LNCAP (cell line): ENCODE measurements around the gene TEKT1.

Experiments used
- TF ChIP-seq, protein P1 (sequence below): fragments of 450-650 bp; IDR thresholded peaks from 2 replicates; pipeline ENCODE4 v1.5.1; 2017; ENCODE audit warnings: mild to moderate bottlenecking

Gene TEKT1

DNA sequence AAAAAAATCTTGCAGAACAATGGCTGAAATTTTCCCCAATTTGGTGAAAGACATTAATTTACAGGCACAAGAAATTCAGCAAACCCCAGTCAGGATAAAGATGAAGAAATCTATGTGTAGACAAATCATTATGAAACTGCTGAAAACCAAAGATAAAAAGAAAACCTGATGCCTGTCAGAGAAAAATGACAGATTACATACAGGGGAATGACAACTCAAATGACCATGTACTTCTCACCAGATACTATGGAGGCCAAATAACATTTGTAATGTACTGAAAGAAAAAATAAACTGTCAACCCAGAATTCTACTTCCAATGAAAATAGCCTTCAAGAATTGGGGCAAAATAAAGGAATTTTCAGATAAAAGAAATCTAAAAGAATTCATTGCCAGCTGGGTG lies 82.9 kb downstream of the TEKT1 start:
- TF ChIP-seq, protein P1, sequence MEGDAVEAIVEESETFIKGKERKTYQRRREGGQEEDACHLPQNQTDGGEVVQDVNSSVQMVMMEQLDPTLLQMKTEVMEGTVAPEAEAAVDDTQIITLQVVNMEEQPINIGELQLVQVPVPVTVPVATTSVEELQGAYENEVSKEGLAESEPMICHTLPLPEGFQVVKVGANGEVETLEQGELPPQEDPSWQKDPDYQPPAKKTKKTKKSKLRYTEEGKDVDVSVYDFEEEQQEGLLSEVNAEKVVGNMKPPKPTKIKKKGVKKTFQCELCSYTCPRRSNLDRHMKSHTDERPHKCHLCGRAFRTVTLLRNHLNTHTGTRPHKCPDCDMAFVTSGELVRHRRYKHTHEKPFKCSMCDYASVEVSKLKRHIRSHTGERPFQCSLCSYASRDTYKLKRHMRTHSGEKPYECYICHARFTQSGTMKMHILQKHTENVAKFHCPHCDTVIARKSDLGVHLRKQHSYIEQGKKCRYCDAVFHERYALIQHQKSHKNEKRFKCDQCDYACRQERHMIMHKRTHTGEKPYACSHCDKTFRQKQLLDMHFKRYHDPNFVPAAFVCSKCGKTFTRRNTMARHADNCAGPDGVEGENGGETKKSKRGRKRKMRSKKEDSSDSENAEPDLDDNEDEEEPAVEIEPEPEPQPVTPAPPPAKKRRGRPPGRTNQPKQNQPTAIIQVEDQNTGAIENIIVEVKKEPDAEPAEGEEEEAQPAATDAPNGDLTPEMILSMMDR: no peak
